Activated CD4-positive, alpha-beta T cell treated with anti-CD3 and anti-CD28 coated beads, Interleukin-2, amount 50 U/mL, for 24 hours (primary cell): ENCODE data around the gene C1QTNF1.
A peak's percentile ranks its signal among the peaks of the same experiment; 100 is the strongest.
"Not testable (repeated sequence)": the region's sequence is repeated elsewhere in the genome, so short reads cannot be mapped to it uniquely, and the experiment has no call there.

Experiments
- DNase-seq, 2 donors: peaks; one replicate each; pipeline ENCODE4 v3.0.0-alpha.2; 2020; ENCODE audit warnings: low read depth in 1 of 2, low spot score in 1 of 2

C1QTNF1 gene

GRCh38 chr17:79005063-79005861, 18.7 kb upstream of the C1QTNF1 start:
- DNase-seq = no peak

GRCh38 chr17:79006046-79006445, 17.9 kb upstream of the C1QTNF1 start:
- DNase-seq = no peak

GRCh38 chr17:79006794-79007503, 17.0 kb upstream of the C1QTNF1 start:
- DNase-seq = no peak

GRCh38 chr17:79007504-79008381, 16.2 kb upstream of the C1QTNF1 start:
- no peak for DNase-seq

GRCh38 chr17:79008666-79009387, 15.1 kb upstream of the C1QTNF1 start:
- no peak for DNase-seq

- peak; percentile 63 to 70 for DNase-seq
Measured at GRCh38 chr17:79009397-79010303, 14.3 kb upstream of the C1QTNF1 start, which contains the start of gene CANT1. TSS of gene CANT1 (minus strand) at chr17:79009764. CDS start at chr17:78997622, 12,142 bp downstream.

GRCh38 chr17:79010304-79010646, 13.7 kb upstream of the C1QTNF1 start:
- no peak for DNase-seq

GRCh38 chr17:79011451-79012147, 12.4 kb upstream of the C1QTNF1 start:
- DNase-seq = no peak

GRCh38 chr17:79012563-79013134, 11.3 kb upstream of the C1QTNF1 start:
- DNase-seq = no peak

GRCh38 chr17:79014158-79014758, 9.7 kb upstream of the C1QTNF1 start:
- no peak for DNase-seq

- no peak for DNase-seq
Measured at GRCh38 chr17:79017546-79018369, 6.2 kb upstream of the C1QTNF1 start.

- no peak for DNase-seq
Measured at GRCh38 chr17:79018370-79018695, 5.6 kb upstream of the C1QTNF1 start.

- no peak for DNase-seq
Measured at GRCh38 chr17:79019261-79019631, 4.7 kb upstream of the C1QTNF1 start.

- DNase-seq = peak in 1 of 2 donors; percentile 33
Measured at GRCh38 chr17:79019632-79020584, 4.1 kb upstream of the C1QTNF1 start.

- DNase-seq = no peak
Measured at GRCh38 chr17:79020631-79021301, 3.2 kb upstream of the C1QTNF1 start.

- not testable (repeated sequence) for DNase-seq
Measured at GRCh38 chr17:79021929-79022328, 2.0 kb upstream of the C1QTNF1 start.
